HL-60 (cell line): ENCODE results near the gene MLF1.

Experiments
- CTCF ChIP-seq: IDR thresholded peaks from one replicate; pipeline ENCODE4 v1.5.1; 2011; ENCODE audit warnings: low read length, control low read depth, inconsistent platforms; ENCODE audit not compliant: insufficient read depth
- GABPA ChIP-seq: IDR thresholded peaks from 2 replicates; pipeline ENCODE4 v1.6.1; 2012; ENCODE audit warnings: low read depth
- POLR2AphosphoS5 ChIP-seq: IDR thresholded peaks from 2 replicates; pipeline ENCODE4 v1.6.1; 2012; ENCODE audit warnings: low read depth
- REST ChIP-seq: IDR thresholded peaks from 2 replicates; pipeline ENCODE4 v1.6.1; 2012; ENCODE audit warnings: low read depth; ENCODE audit not compliant: insufficient replicate concordance
- SPI1 ChIP-seq: IDR thresholded peaks from 2 replicates; pipeline ENCODE4 v1.6.1; 2012; ENCODE audit warnings: low read depth, mild to moderate bottlenecking, borderline replicate concordance

- no peak for TF ChIP-seq POLR2AphosphoS5
- TF ChIP-seq CTCF: no peak
- no peak for TF ChIP-seq REST
- TF ChIP-seq GABPA: no peak
- no peak for TF ChIP-seq SPI1
Measured at GRCh38 chr3:158563076-158563475, 7.9 kb upstream of the MLF1 start.
